A172 (cell line): Measurements from ENCODE around the gene LCORL. TPM values are rescaled to one million over a fixed set of nuclear protein-coding genes. Genes with fewer than 3 reads are reported as not detected.
"Not testable (repeated sequence)": the region's sequence is repeated elsewhere in the genome, so short reads cannot be mapped to it uniquely, and the experiment has no call there.

Experiments used
- DNase-seq: peaks from one replicate; pipeline ENCODE4 v3.0.0-alpha.2; 2015; ENCODE audit warnings: low spot score
- total RNA-seq: library from RNA; depleted of rRNA; stranded (reverse); fragments of >200 nt; shearing (Covaris generic); gene quantifications from 2 replicates; pipeline ENCODE4 v1.2.3, GENCODE V29; 2014; rRNA removed

Gene LCORL
- total RNA-seq, 1 experiment from 2014 or later: 14.4 TPM

DNA sequence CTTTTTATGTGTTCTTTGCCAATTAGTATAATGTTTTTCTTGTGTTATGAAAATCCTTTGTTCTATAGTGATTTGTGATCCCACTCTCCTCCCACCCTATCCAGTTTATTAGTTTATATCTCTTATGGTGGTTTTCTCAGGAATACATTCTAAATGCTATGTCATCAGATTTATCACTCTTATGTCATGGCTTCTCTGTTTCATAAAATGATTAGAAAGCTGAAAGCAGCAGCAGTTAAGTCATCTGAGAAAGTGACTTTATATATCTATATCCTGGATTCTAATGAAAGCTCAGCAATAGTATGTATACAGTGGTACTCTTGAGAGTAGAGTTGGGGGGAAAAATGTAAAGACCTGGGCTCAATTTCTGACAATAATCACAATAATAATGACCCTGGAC lies 169.6 kb downstream of the LCORL start:
- no peak for DNase-seq

- DNase-seq: not testable (repeated sequence)
Observed at GRCh38 chr4:17850295-17850694, 171.3 kb downstream of the LCORL start.

DNA sequence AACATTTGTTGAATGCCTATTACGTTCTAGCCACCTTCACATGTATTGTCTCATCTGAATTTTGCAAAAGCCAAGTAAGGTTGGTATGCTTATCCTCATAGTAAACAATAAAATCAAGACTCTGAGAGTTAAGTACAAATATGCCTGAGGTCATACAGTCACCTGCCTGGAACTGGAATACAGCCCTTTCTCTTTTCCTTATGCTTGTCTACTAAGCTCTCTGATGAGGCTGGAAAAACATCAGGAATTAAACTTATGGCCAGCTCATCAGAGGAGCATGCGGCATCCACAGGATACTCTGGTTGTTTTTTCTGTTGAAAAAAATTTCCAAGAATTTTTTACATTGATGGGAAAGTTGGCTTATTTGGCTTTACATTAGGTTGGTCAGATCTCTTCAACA lies 175.3 kb downstream of the LCORL start:
- no peak for DNase-seq

- DNase-seq: no peak
Observed at GRCh38 chr4:17823871-17824669, 197.5 kb downstream of the LCORL start.

- peak; percentile 64 for DNase-seq
Observed at GRCh38 chr4:17817027-17817426, 204.5 kb downstream of the LCORL start.

DNA sequence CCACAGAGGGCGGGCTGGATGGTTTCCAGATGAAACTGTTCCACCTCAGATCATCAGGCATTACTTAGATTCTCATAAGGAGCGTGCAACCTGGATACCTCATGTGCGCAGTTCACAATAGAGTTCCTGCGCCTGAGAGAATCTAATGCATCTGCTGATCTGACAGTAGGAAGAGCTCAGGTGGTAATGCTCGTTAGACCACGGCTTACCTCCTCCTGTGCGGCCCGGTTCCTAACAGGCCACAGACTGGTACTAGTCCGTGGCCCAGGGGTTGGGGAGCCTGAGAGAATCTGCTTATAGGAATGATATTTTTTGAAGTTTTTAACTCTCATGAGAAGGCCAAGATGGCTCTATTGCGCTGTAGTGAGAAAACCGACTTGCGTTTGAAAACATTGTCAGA lies 205.4 kb downstream of the LCORL start:
- DNase-seq: no peak

- peak; percentile 38 for DNase-seq
Observed at GRCh38 chr4:17814140-17814539, 207.4 kb downstream of the LCORL start.

DNA sequence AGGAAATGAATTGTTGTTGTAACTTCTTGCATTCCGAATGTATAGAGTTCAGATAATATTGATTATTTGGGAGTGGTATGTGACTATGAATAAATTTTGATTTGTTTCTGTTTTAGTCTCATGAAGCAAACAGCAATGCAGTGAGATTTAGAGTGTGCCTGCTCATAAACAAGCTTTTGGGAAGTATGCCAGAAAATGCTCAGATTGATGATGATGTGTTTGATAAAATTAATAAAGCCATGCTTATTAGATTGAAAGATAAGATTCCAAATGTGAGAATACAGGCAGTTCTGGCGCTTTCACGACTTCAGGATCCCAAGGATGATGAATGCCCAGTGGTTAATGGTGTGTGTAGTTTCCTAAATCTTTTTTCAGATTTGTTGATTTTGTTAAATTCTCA lies 208.8 kb downstream of the LCORL start:
- DNase-seq: no peak

DNA sequence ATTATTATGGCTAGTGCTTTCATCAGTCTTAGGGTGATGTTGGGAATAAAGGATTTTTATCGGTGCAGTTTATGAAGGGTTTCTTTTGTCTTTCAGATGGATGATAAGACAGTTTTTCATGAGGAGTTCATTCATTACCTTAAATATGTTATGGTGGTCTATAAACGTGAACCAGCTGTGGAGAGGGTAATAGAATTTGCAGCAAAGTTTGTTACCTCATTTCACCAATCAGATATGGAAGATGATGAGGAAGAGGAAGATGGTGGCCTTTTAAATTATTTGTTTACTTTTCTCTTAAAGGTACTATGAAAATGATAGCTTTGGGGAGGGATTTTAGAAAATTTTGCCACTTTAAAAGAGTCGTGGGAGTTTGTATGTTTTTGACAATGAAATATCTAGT lies 209.4 kb downstream of the LCORL start:
- no peak for DNase-seq

- no peak for DNase-seq
Observed at GRCh38 chr4:17811078-17811603, 210.4 kb downstream of the LCORL start.

DNA sequence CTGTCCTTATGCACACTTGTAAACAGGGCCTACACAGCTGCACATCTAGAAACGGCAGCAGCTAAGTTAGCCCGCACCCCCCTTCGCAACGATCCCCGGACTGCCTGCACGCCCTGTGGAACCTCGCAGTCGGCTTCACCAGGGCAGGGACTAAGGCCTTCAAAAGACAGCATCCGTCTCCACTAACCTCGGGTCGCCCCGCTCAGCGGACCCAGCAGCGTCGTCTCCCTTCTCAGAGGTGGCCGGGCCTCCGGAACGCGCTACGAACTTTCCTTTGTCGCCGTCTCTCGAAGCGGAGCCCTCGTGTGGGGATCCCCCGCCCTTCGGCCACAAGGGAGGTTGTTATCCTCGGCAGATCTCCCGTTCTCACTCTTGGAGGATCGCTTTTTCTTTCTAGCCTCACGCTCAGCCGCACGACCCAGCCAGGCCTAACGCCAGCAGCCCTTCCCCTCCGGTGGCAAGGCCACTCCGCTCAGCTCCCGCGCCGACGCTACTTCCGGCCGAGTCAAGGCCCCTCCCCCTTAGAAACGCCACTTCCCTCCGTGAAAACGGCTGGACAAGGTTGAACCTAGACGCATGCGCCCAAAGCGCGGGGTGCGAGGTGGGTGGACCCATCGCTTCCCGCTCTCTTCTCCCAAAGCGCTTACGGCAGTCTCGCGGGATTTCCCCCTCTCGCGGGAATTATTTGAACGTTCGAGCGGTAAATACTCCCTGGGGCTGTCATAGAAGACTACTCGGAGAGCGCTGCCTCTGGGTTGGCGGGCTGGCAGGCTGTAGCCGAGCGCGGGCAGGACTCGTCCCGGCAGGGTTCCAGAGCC lies 211.1 kb downstream of the LCORL start, which contains the start of the genes DCAF16 and NCAPG:
Gene DCAF16, minus strand, starts transcription at position 498 of the 818 bp plus-strand sequence. CDS start 6,616 bp downstream, outside the sequence.
Gene NCAPG, plus strand, starts transcription at position 720 of the 818 bp plus-strand sequence. CDS start 99 bp downstream, outside the sequence.
- DNase-seq: peak; percentile 99

GRCh38 chr4:17809667-17810066 lies 211.9 kb downstream of the LCORL start:
- no peak for DNase-seq

DNA sequence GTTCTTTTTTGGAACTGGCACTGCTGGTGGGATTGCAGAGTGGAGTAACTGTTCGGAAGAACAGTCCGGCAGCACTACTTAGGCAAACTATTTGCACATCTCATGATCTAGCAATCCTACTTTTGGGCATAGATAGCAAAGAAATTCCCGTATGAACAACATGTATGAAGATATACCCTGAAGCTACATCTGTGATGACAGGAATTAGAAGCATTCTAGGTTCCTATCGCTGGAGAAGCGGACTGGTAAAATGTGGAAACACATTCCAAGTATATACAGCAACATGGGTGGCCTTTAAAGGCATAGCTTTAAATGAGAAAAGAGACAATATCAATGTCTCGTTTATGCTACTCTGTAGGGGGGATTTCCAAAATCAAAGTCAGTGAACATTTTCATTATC lies 214.1 kb downstream of the LCORL start:
- DNase-seq: no peak

DNA sequence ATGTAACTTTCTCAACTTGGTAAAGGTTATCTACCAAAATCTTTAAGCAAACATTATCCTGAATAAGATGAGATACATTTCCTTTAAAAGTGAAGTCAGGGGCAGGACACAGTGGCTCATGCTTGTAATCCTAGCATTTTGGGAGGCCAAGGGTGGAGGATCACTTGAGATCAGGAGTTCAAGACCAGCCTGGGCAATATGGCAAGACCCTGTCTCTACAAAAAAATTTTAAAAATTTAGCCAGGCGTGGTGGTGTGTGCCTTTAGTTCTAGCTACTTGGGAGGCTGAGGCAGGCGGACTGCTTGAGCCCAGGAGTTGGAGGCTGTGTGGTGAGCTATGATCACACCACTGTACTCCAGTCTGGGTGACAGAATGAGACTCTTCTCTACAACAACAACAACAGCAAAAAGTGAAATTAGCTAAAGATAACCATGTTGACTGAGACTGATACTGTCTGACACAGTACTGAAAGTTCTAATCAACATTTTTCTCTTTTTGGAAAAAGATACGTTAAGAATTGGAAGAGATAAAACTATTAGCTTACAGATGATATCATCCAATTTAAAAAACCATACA lies 215.9 kb downstream of the LCORL start:
- no peak for DNase-seq

DNA sequence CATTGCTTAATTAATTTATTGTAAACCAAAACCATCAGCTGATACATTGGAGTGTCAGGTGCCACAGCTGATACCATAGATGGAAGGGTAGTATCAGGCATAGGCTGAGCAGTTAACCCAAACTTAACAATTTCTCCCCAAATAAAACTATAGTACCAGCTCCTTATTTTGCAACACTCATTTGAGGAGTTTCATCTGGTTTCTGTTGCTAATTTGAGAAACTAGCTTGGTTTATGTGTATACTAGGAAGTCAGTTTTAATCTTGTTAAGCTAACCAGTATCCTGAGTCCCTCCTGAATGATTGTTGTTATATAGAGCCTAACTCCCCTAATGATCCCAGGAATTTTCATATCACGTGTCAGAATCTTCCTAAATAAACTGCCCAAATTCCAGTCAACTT lies 223.7 kb downstream of the LCORL start:
- DNase-seq: no peak

GRCh38 chr4:17794730-17795129 lies 226.8 kb downstream of the LCORL start:
- DNase-seq: no peak

Other genes with a start within 250 kb of the LCORL start
- gene FAM184B, start 240.1 kb downstream of the LCORL start, total RNA-seq: not detected in 2 replicates
- gene DCAF16, start 211.0 kb downstream of the LCORL start, total RNA-seq: 26.8 and 32.1 TPM in 2 replicates
- gene NCAPG, start 210.8 kb downstream of the LCORL start, total RNA-seq: 77.7 and 98.5 TPM in 2 replicates